Stimulated activated CD8-positive, alpha-beta memory T cell treated with anti-CD3 and anti-CD28 coated beads, Interleukin-7, amount 100 ng/mL, for 1 hour (primary cell): ENCODE results near the gene SGTB.
"Not testable (repeated sequence)": the region's sequence is repeated elsewhere in the genome, so short reads cannot be mapped to it uniquely, and the experiment has no call there.

Experiments used
- DNase-seq, 2 donors: peaks; one replicate each; pipeline ENCODE4 v3.0.0-alpha.2; 2020; ENCODE audit warnings: low read depth in 2 of 2

Gene SGTB

GRCh38 chr5:65734196-65734775 is 12.4 kb upstream of the SGTB start:
- not testable (repeated sequence) for DNase-seq

GRCh38 chr5:65732046-65732445 is 10.1 kb upstream of the SGTB start:
- not testable (repeated sequence) for DNase-seq

GRCh38 chr5:65730910-65731309 is 9.0 kb upstream of the SGTB start:
- DNase-seq = no peak

GRCh38 chr5:65728218-65728617 is 6.3 kb upstream of the SGTB start:
- no peak for DNase-seq

GRCh38 chr5:65727491-65728156 is 5.7 kb upstream of the SGTB start:
- DNase-seq = no peak

GRCh38 chr5:65722575-65723403 is 880 bp upstream of the SGTB start:
- DNase-seq = no peak

GRCh38 chr5:65721050-65721719 is 724 bp downstream of the SGTB start:
- DNase-seq = no peak

GRCh38 chr5:65718576-65719310 is 3.2 kb downstream of the SGTB start:
- no peak for DNase-seq

GRCh38 chr5:65708145-65708544 is 13.8 kb downstream of the SGTB start:
- DNase-seq = no peak

- no peak for DNase-seq
These were observed 14.2 kb downstream of the SGTB start for GRCh38 chr5:65707663-65708062.

- DNase-seq = no peak
These were observed 17.2 kb downstream of the SGTB start for GRCh38 chr5:65704621-65705239.

GRCh38 chr5:65702036-65702435 is 19.9 kb downstream of the SGTB start:
- DNase-seq = no peak

- no peak for DNase-seq
These were observed 22.6 kb downstream of the SGTB start for GRCh38 chr5:65699338-65699737.

- no peak for DNase-seq
These were observed 25.0 kb downstream of the SGTB start for GRCh38 chr5:65696892-65697291.

- DNase-seq = no peak
These were observed 26.0 kb downstream of the SGTB start for GRCh38 chr5:65695896-65696295.

- no peak for DNase-seq
These were observed 26.6 kb downstream of the SGTB start for GRCh38 chr5:65695162-65695755.

GRCh38 chr5:65693121-65693520 is 28.8 kb downstream of the SGTB start:
- no peak for DNase-seq

GRCh38 chr5:65682148-65682547 is 39.8 kb downstream of the SGTB start:
- no peak for DNase-seq

- not testable (repeated sequence) for DNase-seq
These were observed 45.9 kb downstream of the SGTB start for GRCh38 chr5:65676056-65676455.

- no peak for DNase-seq
These were observed 47.2 kb downstream of the SGTB start for GRCh38 chr5:65674749-65675148.

GRCh38 chr5:65672796-65673195 is 49.1 kb downstream of the SGTB start:
- no peak for DNase-seq
